ENCODE data around the gene ALG1.
"Not testable (repeated sequence)": the region's sequence is repeated elsewhere in the genome, so short reads cannot be mapped to it uniquely, and the experiment has no call there.

The ALG1 gene

DNA sequence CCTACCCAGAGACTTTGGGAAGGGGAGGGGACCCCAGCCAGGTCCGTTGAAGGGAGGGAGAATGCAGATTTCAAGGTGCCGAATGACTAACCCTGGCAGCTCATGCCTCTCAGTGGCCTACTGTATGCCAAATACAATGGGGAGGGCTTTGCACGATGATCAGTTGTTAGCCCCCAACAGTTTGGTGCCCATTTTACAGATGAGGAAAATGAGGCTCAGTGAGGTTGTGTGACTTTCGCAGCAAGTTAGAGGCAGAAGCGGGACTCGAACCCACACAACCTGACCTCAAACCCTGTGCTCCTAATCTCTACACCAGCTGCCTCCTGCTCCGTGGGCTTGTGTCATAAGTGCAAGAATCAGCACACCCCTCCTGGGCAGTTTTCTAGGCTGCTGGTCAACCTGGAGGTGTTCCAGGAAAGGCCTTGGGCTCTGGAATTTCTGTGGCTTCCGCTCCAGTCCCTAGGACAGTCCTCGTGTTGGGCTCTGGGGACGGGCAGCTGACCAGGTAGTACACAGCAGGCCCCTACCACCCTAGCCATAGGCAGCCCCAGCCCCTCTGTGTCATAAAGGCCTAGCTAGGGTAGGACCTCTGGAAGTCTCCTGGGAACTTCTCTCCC lies 26.0 kb upstream of the ALG1 start:
- DNase-seq = no peak

DNA sequence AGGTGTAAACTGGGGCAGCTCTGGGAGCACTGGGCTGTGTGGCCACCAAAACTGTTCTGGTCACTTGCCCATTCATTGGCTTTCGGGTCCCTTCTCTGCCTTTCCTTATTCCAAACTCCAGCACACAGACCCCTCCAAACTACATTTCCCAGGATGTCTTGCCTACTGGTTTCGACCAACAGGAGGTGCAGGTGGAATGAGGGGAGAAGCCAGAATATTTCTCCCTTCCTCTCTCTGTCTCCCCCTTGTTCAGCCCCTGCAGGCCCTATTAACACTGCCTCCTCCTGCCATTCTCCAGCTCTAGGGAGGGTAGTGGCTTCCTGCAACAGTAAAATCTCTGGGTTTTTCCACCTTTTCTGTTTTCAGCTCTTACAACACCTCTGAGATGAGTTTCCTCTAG lies 24.7 kb upstream of the ALG1 start:
- no peak for DNase-seq

DNA sequence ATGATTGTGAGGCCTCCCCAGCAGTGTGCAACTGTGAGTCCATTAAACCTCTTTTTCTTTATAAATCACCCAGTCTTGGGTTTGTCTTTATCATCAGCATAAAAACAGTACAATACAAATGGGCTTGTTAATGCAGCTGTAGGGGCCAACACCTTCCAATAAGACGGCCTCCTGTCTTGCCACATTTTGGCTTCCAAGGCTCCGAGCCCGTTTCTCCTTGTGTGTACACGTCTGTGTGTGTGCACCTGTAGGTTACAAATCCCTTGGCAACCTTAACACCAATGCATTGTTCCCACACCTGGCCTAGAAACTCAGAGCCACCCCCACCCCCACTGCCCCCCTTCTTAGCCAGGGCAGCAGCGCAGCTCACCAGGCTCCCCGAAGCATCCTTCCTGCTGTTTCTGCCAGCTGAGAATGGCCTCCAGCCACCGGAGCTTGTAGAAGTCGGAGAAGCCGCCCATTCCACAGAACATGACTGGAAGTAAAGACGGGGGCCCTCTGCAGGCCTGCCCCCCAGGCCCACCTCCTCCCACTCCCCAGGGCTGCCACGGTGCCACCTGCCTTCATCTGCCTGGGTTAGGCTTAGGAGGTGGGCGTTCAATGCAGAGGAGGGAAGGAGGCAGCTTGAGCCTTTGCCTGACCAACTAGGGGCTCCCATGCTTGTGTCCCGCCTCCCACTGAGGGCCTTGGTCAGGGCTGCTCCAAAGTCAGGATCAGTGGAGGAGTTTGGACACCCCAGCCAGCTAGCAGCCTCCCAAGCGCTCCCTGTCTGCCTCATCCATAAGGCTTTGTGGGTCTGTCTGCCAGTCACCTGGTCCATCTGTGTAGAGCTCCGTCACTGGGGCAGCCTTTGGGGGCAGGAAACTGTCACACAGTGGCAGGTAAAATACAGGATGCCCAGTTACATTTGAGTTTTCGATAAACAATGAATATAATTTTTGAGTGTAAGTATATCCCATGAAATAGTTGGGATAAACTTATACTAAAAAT lies 16.5 kb upstream of the ALG1 start:
- DNase-seq = no peak

DNA sequence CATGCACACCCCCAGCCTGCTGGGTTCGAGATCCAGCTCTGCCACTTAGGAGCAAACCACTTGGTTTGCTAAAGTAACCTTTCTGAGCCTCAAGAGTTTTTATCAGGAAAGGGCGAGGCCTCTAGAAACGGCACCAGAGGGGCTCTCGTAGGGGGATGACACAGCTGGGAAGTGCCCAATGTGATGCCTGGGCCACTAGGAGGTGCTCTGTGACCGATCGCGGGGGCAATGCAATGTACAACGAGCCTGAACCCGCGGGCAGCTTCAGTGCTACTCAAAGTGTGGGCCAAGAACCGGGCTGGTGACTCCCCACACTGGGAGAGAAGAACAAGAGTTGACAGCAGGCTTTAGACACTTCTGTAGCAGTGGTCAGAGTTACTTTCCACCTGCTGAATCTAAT lies 15.3 kb upstream of the ALG1 start:
- DNase-seq = no peak

DNA sequence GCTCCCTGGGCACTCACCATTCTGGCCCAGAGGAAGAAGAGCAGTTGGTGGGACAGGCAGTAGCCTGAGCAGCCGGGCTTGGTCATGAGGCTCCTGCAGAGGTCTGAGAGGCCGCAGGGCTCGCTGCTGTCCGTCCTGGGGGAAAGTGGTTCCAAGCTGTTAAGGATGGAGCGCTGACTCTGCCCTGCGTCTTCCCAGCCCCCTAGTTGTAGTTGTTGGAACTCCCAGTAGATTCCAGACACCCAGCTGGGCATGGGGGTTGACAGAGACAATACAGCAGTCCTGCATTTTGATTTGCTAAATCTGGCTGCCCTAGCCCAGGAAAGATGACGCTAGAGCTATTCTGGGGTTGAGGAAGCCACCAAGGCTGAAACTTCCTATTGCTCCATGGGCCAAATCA lies 13.2 kb upstream of the ALG1 start:
- DNase-seq = no peak

DNA sequence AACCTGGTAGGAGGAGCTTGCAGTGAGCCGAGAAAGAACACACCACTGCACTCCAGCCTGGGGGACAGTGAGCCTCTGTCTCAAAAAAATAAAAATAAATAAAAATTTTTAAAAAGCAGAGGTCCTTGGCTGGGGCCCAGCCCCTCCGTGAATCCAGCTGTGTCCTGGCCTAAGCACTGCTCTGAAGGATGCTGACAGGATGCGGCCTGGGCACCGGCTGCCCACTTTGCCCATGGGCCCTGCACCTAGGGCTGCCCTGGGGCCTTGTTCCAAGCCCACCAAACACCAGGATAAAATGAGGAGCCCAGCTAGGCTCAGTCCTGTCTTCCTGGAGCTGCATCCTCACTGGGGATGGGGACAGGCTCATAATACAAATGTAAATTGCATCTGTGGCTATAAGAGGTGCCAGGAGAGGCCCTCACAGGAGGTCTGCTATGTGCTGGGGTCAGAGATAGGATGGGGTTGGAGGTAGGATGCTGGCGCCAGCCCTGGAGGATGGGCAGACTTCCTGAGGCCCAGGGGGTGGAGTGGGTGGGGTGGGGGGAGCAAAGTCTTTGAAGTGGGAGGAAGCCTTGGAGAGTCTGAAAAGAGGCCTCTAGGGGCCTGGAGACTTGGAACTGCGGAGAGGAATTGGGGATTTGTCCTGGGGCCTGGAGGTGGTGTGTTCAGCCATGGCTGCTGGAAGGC lies 12.1 kb upstream of the ALG1 start:
- DNase-seq = no peak

DNA sequence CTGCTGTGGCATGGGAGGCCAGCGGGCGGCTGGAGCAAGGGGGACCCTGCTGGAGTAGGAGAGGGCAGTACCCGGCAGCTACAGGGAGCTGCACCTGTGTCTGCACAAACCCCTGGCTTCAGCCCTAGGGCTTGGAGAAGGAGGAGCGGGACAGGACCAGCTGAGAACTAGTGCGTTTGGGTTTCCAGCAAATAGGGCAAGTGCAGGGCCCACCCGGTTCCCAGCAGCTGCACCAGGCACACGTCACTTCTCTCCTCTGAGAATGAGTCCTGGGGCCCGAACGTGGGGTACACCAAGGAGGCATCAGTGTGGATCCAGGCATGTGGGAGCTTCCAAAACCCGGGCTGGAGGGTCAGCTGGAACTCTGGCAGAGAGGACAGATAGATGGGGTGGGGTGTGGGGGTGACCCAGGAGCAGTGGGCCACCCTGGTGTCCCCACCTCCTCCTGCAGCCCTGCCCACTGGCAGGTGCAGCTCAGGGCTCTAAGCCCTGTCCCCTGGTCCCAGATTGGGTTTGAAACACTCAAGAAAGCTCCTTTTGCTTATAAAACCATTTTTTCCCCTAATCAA lies 11.5 kb upstream of the ALG1 start:
- no peak for DNase-seq

DNA sequence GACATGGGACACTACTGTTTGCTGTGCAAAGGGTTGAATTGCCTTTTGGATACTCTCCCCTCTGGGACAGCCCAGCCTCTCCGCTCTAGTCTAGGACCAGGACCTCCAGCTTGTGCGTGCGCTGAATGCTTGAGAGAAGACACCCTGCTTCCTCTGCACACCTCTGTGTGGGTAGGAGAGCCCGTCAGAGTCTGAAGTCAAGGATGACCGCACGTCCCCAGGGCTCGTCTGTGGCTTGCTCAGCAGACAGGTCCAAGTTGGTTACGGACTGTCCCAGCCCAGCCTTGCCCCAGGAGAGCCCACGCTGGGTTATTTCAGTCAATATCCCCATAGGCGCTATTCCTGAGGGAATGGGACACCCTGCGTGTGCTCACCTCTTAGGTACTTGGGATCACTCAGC lies 9.6 kb upstream of the ALG1 start:
- DNase-seq = no peak

DNA sequence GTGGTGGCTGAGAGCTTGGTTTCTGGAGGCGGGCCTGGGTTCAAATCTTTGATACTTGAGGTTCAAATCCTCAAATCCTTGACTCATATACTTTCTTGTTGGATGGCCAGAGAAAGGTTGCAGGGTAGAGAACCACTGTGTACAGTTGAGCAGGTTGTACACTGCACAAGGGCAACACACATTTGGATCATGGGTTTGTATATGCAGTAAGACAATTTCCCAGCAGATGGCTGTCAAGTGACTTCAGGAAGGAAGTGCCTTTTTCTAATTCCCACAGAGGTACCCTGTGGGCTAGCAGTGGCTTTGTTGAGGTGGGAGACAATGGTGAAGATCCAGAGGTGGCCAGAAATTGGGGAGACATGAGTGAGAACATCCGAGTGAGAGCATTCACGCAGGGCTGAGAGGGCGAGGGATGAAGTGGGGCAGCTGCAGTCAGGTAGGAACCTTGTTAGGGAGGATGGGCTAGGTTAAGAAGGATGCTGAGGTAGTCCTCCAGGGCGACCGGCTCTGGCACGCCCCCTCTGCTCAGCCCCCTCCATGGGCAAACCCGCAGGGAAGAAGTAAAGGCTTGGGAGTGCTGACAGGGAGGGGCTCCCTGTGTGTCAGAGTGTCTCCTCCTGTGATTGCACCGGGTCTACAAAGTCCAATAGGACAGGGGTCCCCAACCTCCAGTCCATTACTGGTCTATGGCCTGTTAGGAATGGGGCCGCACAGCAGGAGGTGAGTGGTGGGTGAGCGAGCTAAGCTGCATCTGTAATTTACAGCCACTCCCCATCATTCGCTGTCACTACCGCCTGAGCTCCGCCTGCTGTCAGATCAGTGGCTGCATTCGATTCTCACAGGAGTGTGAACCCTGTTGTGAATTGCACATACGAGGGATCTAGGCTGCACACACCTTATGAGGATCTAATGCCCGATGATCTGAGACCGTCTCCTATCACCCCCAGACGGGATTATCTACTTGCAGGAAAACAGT lies 8.6 kb upstream of the ALG1 start:
- no peak for DNase-seq

DNA sequence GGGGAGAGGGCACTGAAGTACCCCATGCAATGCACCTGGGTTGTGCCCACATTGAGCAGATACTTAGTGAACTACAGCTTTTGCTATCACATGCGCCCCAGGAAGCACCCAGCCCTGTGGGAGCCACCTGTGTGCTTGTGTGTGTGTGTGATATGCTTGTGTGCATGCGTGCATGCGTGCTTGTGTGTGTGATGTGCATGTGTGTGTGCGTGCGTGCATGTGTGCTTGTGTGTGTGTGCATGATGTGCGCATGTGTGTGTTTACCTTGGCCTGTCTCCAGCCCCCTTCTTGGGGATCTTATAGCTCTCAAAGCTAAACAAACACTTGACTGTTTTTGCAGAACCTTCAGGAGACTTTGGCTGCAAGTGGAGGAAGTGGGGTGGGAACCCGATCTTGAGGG lies 6.7 kb upstream of the ALG1 start:
- no peak for DNase-seq

DNA sequence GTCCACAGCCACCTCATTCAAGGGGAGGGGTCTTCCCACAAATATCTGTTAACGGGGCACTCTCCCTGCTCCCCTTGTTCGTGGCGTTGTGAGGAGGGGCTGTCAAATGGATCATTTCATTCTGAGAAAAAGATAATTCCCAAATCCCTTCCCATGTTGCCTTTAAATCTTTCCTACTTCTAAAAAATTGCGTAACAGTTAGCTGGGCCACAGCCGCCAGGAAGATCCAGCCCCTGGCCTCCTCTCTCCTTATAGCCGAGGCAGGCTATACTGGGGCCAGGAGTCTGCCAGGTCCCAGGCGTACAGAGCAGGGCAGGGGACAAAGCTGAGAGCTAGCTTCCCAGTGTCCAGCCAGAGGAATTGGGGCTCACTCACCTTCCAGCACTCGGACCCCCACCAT lies 6.3 kb upstream of the ALG1 start:
- DNase-seq = no peak

DNA sequence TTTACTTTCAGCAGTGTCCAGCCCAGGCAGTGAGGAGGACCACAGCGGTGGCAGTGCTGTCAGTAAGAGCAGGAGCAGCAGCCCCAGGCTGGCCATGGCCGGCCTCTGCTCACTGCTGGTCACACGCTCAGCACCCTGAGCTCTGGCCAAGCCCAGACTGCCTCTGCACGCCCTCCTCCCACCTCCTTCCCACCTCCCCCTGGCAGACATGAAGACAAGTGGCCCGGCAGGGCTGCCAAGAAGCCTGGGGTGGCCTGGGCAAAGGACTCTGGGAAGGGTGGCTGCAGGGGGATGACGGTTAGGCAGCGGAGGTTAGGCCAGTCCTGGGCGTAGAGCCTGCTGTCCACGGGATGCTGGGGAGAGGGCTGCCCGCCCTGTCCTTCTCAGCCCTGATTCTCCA lies 5.8 kb upstream of the ALG1 start, which contains the start of gene C16orf89:
C16orf89 (minus strand) TSS at position 144 of the 400 bp plus-strand sequence; CDS start at position 96, 48 bp downstream.
- no peak for DNase-seq

DNA sequence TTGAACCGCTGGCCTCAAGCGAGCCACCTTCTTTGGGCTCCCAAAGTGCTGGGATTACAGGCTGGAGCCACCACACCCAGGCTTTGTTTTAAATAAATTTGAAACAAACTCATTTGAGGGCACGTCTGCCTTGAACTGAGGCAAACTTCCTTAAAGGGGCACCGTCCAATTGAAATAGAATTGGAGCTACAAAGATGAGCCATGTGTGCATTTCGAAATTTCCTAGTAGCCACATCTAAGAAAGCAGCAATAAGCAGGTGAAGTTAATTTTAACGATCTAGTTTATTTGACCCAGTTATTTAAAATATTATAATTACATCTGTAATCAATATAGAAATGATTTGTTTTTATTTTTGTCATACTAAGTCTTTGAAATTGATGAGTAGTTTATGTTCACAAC lies 5.1 kb upstream of the ALG1 start:
- no peak for DNase-seq

DNA sequence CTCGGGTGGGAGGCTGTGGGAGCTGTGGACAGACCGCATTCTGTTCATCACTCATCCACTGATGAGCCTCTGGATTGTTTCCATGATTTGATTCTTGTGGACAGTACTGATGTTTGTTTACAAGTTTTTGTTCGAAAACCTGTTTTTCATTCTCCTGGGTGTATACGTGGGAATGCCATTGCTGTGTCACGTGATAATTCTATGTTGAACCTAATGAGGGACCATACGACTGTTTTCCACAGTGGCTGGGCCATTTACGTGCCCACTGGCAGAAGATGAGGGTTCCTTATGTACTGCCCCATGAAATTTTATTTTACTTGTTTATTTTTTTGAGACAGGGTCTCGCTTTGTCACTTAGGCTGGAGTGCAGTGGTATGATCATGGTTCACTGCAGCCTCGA lies 2.6 kb upstream of the ALG1 start:
- no peak for DNase-seq

DNA sequence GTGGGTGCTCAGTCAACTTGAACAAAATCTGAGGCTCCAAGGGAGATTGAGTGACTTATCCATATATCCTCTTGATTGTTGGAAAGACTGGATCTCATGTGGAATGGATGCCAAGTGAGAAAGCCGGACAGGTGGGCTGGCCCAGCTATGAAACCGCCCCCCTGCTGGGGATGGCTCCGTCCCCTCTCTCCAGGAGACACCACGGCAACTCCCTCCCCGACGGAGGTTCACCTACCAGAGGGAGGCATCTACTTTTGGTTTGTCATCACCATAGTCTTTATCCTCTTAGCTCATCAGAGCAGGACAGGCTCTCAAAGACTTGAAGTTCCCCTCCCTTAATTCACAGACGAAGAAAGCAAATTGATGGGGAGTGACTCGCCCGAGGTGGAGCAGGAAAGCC lies 1.8 kb upstream of the ALG1 start:
- no peak for DNase-seq

DNA sequence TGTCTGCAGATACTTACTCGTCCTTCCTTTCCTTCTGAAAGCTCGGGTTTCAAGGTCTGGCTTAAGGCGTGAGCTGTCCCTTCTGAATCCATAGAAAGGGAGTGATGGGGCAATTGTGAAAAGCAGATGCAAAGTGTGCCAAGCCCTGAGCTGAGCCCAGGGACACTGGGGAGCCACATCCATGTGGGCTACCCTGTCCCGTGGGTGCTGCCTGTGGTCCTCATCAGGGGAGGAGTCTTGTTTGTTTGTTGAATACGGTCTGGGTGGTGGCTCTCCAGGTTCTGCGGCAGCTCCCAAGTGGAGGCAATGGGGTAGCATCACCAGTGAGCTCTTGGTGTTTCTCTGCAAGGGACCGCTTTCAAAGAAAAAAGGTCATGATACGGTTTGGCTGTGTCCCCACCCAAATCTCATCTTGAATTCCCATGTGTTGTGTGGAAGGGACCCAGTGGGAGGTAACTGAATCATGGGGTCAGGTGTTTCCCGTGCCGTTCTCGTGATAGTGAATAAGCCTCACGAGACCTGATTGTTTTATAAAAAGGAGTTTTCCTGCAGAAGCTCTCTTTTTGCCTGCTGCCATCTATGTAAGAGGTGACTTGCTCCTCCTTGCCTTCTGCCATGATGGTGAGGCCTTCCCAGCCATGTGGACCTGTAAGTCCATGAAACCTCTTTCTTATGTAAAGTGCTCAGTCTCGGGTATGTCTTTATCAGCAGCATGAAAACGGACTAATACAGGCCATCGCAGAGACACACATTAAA lies 1.0 kb upstream of the ALG1 start:
- no peak for DNase-seq

DNA sequence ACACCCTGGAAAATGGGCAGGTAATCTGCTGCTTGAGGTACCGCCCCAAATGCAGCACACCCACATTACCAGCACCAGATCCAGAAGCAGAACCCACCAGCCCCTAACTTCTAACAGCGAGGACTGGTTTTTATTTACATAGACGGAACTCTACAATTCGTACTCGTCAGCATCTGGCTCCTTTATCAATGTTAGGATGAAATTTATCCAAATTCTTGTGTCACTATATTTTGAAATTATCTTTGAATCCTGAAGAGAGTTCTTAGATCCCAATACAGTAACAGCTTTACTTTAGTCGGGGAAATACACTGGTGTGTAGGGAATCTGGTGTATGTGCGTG lies 332 bp upstream of the ALG1 start:
- no peak for DNase-seq

DNA sequence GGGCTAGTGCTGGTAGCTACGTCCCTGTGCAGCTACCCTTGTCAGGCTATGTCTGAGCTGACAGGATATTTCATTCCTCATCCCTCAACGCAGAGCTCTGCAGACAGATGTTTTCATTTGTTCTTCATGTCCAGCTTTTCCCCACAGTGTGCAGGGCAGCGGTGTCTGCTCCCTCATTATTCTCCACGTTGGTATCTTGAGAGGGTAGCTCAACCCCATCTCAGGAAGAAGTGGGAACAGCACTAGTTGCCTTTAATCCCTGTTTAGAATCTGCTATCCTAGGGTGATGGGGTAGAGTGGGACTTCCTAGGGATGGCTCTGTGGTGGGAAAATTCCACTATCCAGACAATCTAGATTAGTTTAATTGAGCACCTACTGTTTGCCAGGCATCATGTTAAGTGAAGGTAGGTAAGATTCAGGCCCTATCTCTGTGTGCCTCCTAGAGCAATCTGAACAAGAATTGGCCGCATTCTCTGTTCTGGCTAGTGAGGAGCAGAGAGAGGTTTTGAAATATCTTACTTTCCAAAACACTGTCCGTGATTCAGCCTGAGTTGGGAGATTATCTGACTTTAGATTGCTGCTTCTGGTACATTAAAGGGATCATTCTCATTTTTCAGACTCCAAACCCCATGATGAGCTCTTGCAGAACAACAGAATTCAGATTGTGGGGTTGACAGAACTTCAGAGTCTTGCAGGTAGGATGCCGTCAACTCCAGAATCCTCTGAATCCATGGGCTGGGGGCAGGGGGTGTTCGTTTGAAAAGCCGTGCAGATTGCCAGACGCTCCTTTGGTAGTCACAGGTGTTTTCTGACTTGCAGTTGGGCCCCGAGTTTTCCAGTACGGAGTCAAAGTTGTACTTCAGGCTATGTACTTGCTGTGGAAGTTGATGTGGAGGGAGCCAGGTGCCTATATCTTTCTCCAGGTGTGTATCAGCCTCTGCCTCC lies 963 bp downstream of the ALG1 start:
- no peak for DNase-seq

DNA sequence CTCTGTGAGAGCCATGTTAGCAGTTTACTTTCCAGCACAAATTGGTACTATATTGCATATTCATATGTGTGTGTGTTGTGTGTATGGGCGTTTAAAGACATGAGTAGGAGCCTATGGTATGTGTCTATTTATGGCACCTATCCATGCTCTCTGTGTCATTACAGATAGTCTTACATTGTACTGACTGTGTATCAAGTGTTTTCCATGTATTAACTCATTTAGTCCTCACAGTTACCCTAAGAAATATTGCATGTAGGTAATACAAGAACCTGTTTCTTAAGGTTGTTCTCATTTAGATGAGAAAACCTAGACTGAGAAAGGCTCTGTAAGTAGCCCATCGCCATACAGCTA lies 1.6 kb downstream of the ALG1 start:
- DNase-seq = no peak

DNA sequence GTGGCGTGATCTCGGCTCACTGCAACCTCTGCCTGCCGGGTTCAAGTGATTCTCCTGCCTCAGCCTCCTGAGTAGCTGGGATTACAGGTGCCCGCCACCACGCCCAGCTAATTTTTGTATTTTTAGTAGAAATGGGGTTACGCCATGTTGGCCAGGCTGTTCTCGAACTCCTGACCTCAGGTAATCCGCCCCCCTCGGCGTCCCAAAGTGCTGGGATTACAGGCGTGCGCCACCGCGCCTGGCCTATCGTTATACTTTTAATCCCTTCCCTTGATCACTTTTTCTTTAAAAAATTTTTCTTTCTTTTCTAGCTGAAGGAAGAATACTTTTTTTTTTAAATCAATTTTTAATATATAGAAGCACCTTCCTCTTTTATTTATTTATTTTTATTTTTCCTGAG lies 2.1 kb downstream of the ALG1 start:
- not testable (repeated sequence) for DNase-seq

DNA sequence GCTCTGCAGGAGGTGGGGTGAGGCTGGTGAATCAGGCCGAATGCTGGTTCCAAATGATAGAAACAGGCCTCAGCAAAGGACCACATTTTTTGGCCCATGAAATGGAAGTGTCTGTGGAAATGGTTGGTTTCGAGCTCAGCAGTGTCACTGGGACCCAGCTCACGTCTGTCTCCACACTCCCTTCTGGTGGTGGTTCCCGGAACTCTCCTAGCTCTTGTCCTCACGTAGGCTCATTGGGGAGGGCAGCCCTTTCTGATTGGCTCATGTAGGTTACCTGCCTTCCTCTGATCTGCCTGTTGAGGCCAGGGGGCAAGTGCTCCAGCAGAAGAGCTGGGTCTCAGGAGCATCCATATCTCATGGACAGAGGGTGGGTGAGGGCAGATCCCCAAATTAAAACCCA lies 4.0 kb downstream of the ALG1 start:
- DNase-seq = no peak
